Measurements from ENCODE around the gene TTC32. TPM values are rescaled to one million over a fixed set of nuclear protein-coding genes. Genes with fewer than 3 reads are reported as not detected.
"Not testable (repeated sequence)": the region's sequence is repeated elsewhere in the genome, so short reads cannot be mapped to it uniquely, and the experiment has no call there.

Gene TTC32
- polyA plus RNA-seq, 3 donors = 5.2 to 14.6 (median 10.6) TPM

GRCh38 chr2:19902216-19902740, 495 bp upstream of the TTC32 start:
- 0 to 1% (median 1%) methylated on average over 21 of the region's 21 CpGs for WGBS, 3 donors

GRCh38 chr2:19900931-19901441, 797 bp downstream of the TTC32 start:
- H3K27ac ChIP-seq (ENCODE audit: low read depth, low read length) = peak overlapping the region; percentile 67
- WGBS, 3 donors = 0% methylated on average over 26 of the region's 26 CpGs

More at GRCh38 chr2:19902216-19902740, 495 bp upstream of the TTC32 start:
- peak overlapping the region; percentile 35 for H3K27ac ChIP-seq (ENCODE audit: low read depth, low read length)

- 27 to 36% (median 28%) methylated on average over 11 of the region's 11 CpGs for WGBS, 3 donors
- H3K27ac ChIP-seq (ENCODE audit: low read depth, low read length) = no peak overlapping the region
Measured at GRCh38 chr2:19899985-19900930, 1.5 kb downstream of the TTC32 start.

GRCh38 chr2:19898592-19899329, 3.0 kb downstream of the TTC32 start:
- 67 to 78% (median 71%) methylated on average over 7 of the region's 7 CpGs for WGBS, 3 donors
- H3K27ac ChIP-seq (ENCODE audit: low read depth, low read length) = no peak overlapping the region

GRCh38 chr2:19897623-19898245, 4.0 kb downstream of the TTC32 start:
- whole genome bisulfite sequencing, 3 donors = 61 to 74% (median 69%) methylated on average over 5 of the region's 5 CpGs
- H3K27ac ChIP-seq (ENCODE audit: low read depth, low read length) = no peak overlapping the region

- 78 to 87% (median 84%) methylated on average over 3 of the region's 3 CpGs for WGBS, 3 donors
- no peak overlapping the region for H3K27ac ChIP-seq (ENCODE audit: low read depth, low read length)
Measured at GRCh38 chr2:19895535-19895934, 6.2 kb downstream of the TTC32 start.

GRCh38 chr2:19894134-19894792, 7.5 kb downstream of the TTC32 start:
- H3K27ac ChIP-seq (ENCODE audit: low read depth, low read length) = no peak overlapping the region
- WGBS, 3 donors = 91 to 94% (median 94%) methylated on average over 4 of the region's 4 CpGs

GRCh38 chr2:19893520-19894133, 8.2 kb downstream of the TTC32 start:
- no peak overlapping the region for H3K27ac ChIP-seq (ENCODE audit: low read depth, low read length)
- WGBS, 3 donors = 89 to 95% (median 90%) methylated on average over 4 of the region's 4 CpGs

GRCh38 chr2:19891971-19892370, 9.8 kb downstream of the TTC32 start:
- 28 to 59% (median 37%) methylated on average over 4 of the region's 4 CpGs for WGBS, 3 donors

GRCh38 chr2:19890104-19890503, 11.7 kb downstream of the TTC32 start:
- WGBS, 3 donors = 76 to 87% (median 86%) methylated on average over 3 of the region's 3 CpGs
- no peak overlapping the region for H3K27ac ChIP-seq (ENCODE audit: low read depth, low read length)

More at GRCh38 chr2:19891971-19892370, 9.8 kb downstream of the TTC32 start:
- H3K27ac ChIP-seq (ENCODE audit: low read depth, low read length) = not testable (repeated sequence)

GRCh38 chr2:19888831-19889230, 13.0 kb downstream of the TTC32 start:
- no peak overlapping the region for H3K27ac ChIP-seq (ENCODE audit: low read depth, low read length)
- 94 to 99% (median 96%) methylated on average over 4 of the region's 4 CpGs for WGBS, 3 donors

GRCh38 chr2:19887510-19887909, 14.3 kb downstream of the TTC32 start:
- WGBS, 3 donors = 69 to 80% (median 71%) methylated on average over 7 of the region's 7 CpGs
- no peak overlapping the region for H3K27ac ChIP-seq (ENCODE audit: low read depth, low read length)

- WGBS, 3 donors = 70 to 90% (median 86%) methylated on average over 11 of the region's 11 CpGs
- H3K27ac ChIP-seq (ENCODE audit: low read depth, low read length) = no peak overlapping the region
Measured at GRCh38 chr2:19886261-19886660, 15.5 kb downstream of the TTC32 start.

- no peak overlapping the region for H3K27ac ChIP-seq (ENCODE audit: low read depth, low read length)
- WGBS, 3 donors = 68 to 83% (median 74%) methylated on average over 6 to 7 of the region's 7 CpGs
Measured at GRCh38 chr2:19885791-19886190, 16.0 kb downstream of the TTC32 start.

- 95% methylated on average over 8 of the region's 8 CpGs for WGBS, 3 donors
Measured at GRCh38 chr2:19883971-19884720, 17.6 kb downstream of the TTC32 start.

GRCh38 chr2:19883486-19883885, 18.3 kb downstream of the TTC32 start:
- WGBS, 3 donors = 34 to 66% (median 43%) methylated on average over 2 of the region's 2 CpGs

More at GRCh38 chr2:19883971-19884720, 17.6 kb downstream of the TTC32 start:
- H3K27ac ChIP-seq (ENCODE audit: low read depth, low read length) = no peak overlapping the region

GRCh38 chr2:19882286-19882685, 19.5 kb downstream of the TTC32 start:
- 83 to 92% (median 91%) methylated on average over 2 of the region's 2 CpGs for WGBS, 3 donors
- H3K27ac ChIP-seq (ENCODE audit: low read depth, low read length) = no peak overlapping the region

More at GRCh38 chr2:19883486-19883885, 18.3 kb downstream of the TTC32 start:
- no peak overlapping the region for H3K27ac ChIP-seq (ENCODE audit: low read depth, low read length)

Data from adipose tissue (tissue), 3 donors.